HepG2 (cell line): ENCODE data around the gene NPNT.

Experiments used
- POLR2G ChIP-seq: fragments of 200-400 bp; formaldehyde crosslinking; IDR thresholded peaks from 2 replicates; pipeline ENCODE4 v1.6.1; 2018; ENCODE audit warnings: mild to moderate bottlenecking, low read depth, low read length, moderate library complexity
- TAF1 ChIP-seq: sonication (generic); formaldehyde crosslinking; IDR thresholded peaks from 2 replicates; pipeline ENCODE4 v1.4.0; 2020; ENCODE audit warnings: missing genetic modification reagents

GRCh38 chr4:105972946-105973621 lies 77.8 kb downstream of the NPNT start:
- TF ChIP-seq TAF1 (CRISPR knock-in tag) (no peak), POLR2G (no peak)
